Trophoblast cell (in vitro differentiated cells and primary cell): Measurements from ENCODE around the gene CDKL1.

ENCODE experiments used
- DNase-seq, 2 donors: peaks; one replicate each; pipeline ENCODE4 v3.0.0-alpha.2; 2016
- H2AFZ ChIP-seq: 2 replicates; pipeline ENCODE4 v1.6.1; 2013; ENCODE audit warnings: low read length, moderate library complexity, mild to moderate bottlenecking; ENCODE audit not compliant: insufficient read depth, poor library complexity
- H2AK5ac ChIP-seq: 2 replicates; pipeline ENCODE4 v1.6.1; 2013; ENCODE audit warnings: mild to moderate bottlenecking, low read length
- H2BK120ac ChIP-seq: 2 replicates; pipeline ENCODE4 v1.6.1; 2013; ENCODE audit warnings: low read length, mild to moderate bottlenecking, moderate library complexity; ENCODE audit not compliant: insufficient read depth, poor library complexity
- H2BK12ac ChIP-seq: 2 replicates; pipeline ENCODE4 v1.6.1; 2013; ENCODE audit warnings: mild to moderate bottlenecking, low read length, moderate library complexity
- H2BK5ac ChIP-seq: 2 replicates; pipeline ENCODE4 v1.6.1; 2013; ENCODE audit warnings: low read length, low read depth, moderate library complexity, mild to moderate bottlenecking; ENCODE audit not compliant: poor library complexity
- H3K14ac ChIP-seq: 2 replicates; pipeline ENCODE4 v1.6.1; 2013; ENCODE audit warnings: mild to moderate bottlenecking, low read length
- H3K18ac ChIP-seq: 2 replicates; pipeline ENCODE4 v1.6.1; 2013; ENCODE audit warnings: mild to moderate bottlenecking, low read length
- H3K23ac ChIP-seq: 2 replicates; pipeline ENCODE4 v1.6.1; 2013; ENCODE audit warnings: low read length
- H3K27ac ChIP-seq: 2 replicates; pipeline ENCODE4 v1.5.1; 2013; ENCODE audit warnings: low read depth, mild to moderate bottlenecking, inconsistent platforms, low read length, moderate library complexity
- H3K27me3 ChIP-seq: 2 replicates; pipeline ENCODE4 v1.6.1; 2013; ENCODE audit warnings: inconsistent platforms, mild to moderate bottlenecking, low read length, moderate library complexity; ENCODE audit not compliant: insufficient read depth
- H3K36me3 ChIP-seq, 2 experiments: 1 replicate in 1 of 2; 2 replicates in 1 of 2; pipeline ENCODE4 v1.6.1; 2013; ENCODE audit warnings: low read length in 2 of 2, mild to moderate bottlenecking in 2 of 2, moderate library complexity in 1 of 2; ENCODE audit not compliant: insufficient read depth in 2 of 2, control insufficient read depth in 1 of 2
- H3K4ac ChIP-seq: 2 replicates; pipeline ENCODE4 v1.6.1; 2013; ENCODE audit warnings: low read depth, mild to moderate bottlenecking, low read length, moderate library complexity
- H3K4me1 ChIP-seq, 2 experiments: 1 replicate in 1 of 2; 2 replicates in 1 of 2; pipeline ENCODE4 v1.6.1; 2013; ENCODE audit warnings: low read length in 2 of 2, mild to moderate bottlenecking in 2 of 2, moderate library complexity in 1 of 2; ENCODE audit not compliant: insufficient read depth in 2 of 2, control insufficient read depth in 1 of 2
- H3K4me2 ChIP-seq: 2 replicates; pipeline ENCODE4 v1.6.1; 2013; ENCODE audit warnings: inconsistent platforms, mild to moderate bottlenecking, low read length, moderate library complexity
- H3K4me3 ChIP-seq: 2 replicates; pipeline ENCODE4 v1.5.1; 2013; ENCODE audit warnings: mild to moderate bottlenecking, low read depth, low read length, inconsistent platforms
- H3K79me1 ChIP-seq: one replicate; pipeline ENCODE4 v1.6.1; 2013; ENCODE audit warnings: low read length
- H3K79me2 ChIP-seq: 2 replicates; pipeline ENCODE4 v1.6.1; 2013; ENCODE audit warnings: low read length, mild to moderate bottlenecking; ENCODE audit not compliant: control insufficient read depth, insufficient read depth, poor library complexity
- H3K9ac ChIP-seq: 2 replicates; pipeline ENCODE4 v1.6.1; 2013; ENCODE audit warnings: mild to moderate bottlenecking, low read length
- H3K9me3 ChIP-seq: 2 replicates; pipeline ENCODE4 v1.6.1; 2013; ENCODE audit warnings: low read depth, mild to moderate bottlenecking, control low read depth, inconsistent platforms, low read length; ENCODE audit not compliant: insufficient read depth
- H4K12ac ChIP-seq: 2 replicates; pipeline ENCODE4 v1.6.1; 2013; ENCODE audit warnings: low read depth, mild to moderate bottlenecking, low read length, moderate library complexity
- H4K8ac ChIP-seq: 2 replicates; pipeline ENCODE4 v1.6.1; 2013; ENCODE audit warnings: low read depth, mild to moderate bottlenecking, low read length, moderate library complexity
- H4K91ac ChIP-seq: one replicate; pipeline ENCODE4 v1.6.1; 2013; ENCODE audit warnings: low read depth, mild to moderate bottlenecking, low read length, moderate library complexity
- WGBS: extraction: QIAGEN DNeasy Blood & Tissue Kit; methylation state at CpG from one replicate; pipeline ENCODE4 v1.1.7; 2013; ENCODE audit warnings: missing lambda C conversion rate; ENCODE audit not compliant: insufficient read length, insufficient coverage; ENCODE audit errors: extremely low coverage; 5-methylcytosine and 5-hydroxymethylcytosine counted together

CDKL1 gene

DNA sequence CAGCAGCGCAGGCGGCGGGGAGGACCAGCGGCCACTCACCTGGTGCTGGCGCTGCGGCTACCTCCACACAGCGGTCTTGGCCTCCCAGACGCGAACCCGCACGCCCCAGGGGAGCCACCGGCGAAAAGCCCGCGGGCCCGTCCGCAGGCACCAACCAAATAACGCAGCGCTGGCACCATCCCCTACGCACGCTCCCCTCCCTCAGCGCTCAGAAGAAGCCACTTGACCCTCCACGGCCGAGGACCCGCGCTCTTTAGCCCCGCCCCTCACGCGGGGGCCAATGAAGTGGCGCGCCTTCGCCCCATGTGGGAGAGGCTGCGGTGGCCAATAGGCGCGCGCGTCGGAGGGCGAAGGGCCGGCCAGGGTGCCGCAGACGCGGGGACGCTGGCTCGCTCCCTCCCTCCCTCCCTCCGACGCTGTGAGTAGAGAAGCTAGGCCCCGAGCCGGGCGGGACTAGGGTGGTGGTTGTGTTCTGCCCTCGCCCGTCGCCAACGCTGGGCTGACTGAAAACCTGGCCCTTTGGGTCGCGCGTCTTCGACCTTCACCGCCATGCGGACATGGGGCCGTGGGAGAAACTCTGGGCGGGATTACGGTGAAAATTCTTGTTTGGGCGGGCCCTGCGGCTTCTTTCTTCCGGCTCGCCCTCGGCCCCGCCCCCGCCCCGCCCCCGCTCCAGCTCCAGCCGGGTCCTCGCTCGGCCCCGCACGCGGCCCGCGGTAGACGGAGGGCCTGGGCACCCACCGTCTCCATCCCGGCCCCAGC lies 84.5 kb downstream of the CDKL1 start, which contains the start of the genes DMAC2L and L2HGDH:
DMAC2L (plus strand) TSS at position 353 of the 762 bp plus-strand sequence. CDS start 9,164 bp downstream, outside the sequence.
L2HGDH (minus strand) TSS at position 258 of the 762 bp plus-strand sequence; CDS start at position 179, 79 bp downstream.
- peaks cover 1% of the 10 kb centered on the region for H3K9me3 ChIP-seq
- H3K36me3 ChIP-seq: peaks cover 3 to 4% of the 10 kb centered on the region in 2 experiments
- H3K4me3 ChIP-seq: peak within 1 kb of the TSS; percentile 88
- no peaks in the 10 kb centered on the region for H3K27me3 ChIP-seq
- peaks cover 0 to 4% of the 10 kb centered on the region in 2 experiments for H3K4me1 ChIP-seq
- H3K9ac ChIP-seq: peak within 1 kb of the TSS; percentile 86
- peak within 1 kb of the TSS; percentile 90 for H4K12ac ChIP-seq
- H4K8ac ChIP-seq: peak within 1 kb of the TSS; percentile 98
- H4K91ac ChIP-seq: peak within 1 kb of the TSS; percentile 93
- peaks cover 10% of the 10 kb centered on the region for H3K79me2 ChIP-seq
- H2BK120ac ChIP-seq: peak within 1 kb of the TSS; percentile 97
- peak within 1 kb of the TSS; percentile 91 for H3K18ac ChIP-seq
- no peak within 1 kb of the TSS for H3K23ac ChIP-seq
- peak within 1 kb of the TSS; percentile 92 for H3K27ac ChIP-seq
- no peak within 1 kb of the TSS for H2AK5ac ChIP-seq
- H3K79me1 ChIP-seq: peaks cover 7% of the 10 kb centered on the region
- peak within 1 kb of the TSS; percentile 90 for H3K4me2 ChIP-seq
- peak; percentile 93 to 98 for DNase-seq
- WGBS: no CpG with 5 or more reads among the region's 83 CpGs
- H3K4ac ChIP-seq: peak within 1 kb of the TSS; percentile 53
- peak within 1 kb of the TSS; percentile 94 for H2BK5ac ChIP-seq
- no peak within 1 kb of the TSS for H2BK12ac ChIP-seq
- H3K14ac ChIP-seq: peak within 1 kb of the TSS; percentile 91
- H2AFZ ChIP-seq: peak within 1 kb of the TSS; percentile 93

DNA sequence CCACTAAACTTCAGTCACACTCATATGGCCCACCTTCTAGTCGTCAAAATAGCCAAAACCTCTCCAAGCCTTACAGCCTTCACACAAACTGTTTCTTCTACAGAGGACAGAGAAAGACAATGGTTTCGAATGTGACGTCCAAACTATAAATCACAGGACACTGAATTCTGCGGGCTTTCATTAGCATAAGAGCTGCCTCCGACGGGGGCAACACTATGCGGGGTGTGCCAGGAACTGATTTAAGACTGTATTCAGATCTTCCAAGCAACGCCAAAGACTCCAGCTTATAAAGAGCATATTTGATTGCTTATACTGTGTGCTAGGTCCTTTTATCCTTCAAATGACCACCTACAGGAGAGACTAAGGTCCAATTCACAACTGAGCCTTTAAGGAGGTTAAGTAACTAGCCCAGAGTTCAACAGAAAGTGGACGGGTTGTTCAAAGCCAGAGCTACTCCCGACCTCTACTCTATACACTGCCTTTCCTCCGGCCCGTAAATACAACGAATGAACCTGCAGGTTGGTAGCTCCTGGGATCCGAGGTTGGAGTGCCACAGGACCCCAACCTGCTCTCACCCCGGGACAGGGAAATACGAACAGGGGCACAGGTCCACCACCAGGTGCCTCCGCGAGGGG lies 85.2 kb downstream of the CDKL1 start:
- H3K27ac ChIP-seq: no peak overlapping the region
- H3K4me2 ChIP-seq: peak overlapping the region; percentile 90
- H3K23ac ChIP-seq: no peak overlapping the region
- H2BK5ac ChIP-seq: no peak overlapping the region
- H3K14ac ChIP-seq: no peak overlapping the region
- H4K12ac ChIP-seq: peak overlapping the region; percentile 46
- no CpG with 5 or more reads among the region's 18 CpGs for WGBS
- peaks cover 3 to 4% of the 10 kb centered on the region in 2 experiments for H3K36me3 ChIP-seq
- H3K9me3 ChIP-seq: peaks cover 1% of the 10 kb centered on the region
- no peak overlapping the region for H4K91ac ChIP-seq
- H2BK120ac ChIP-seq: peak overlapping the region; percentile 12
- peak overlapping the region; percentile 68 for H3K9ac ChIP-seq
- H3K4me3 ChIP-seq: peak overlapping the region; percentile 85
- H4K8ac ChIP-seq: peak overlapping the region; percentile 34
- H3K4me1 ChIP-seq: peaks cover 0 to 4% of the 10 kb centered on the region in 2 experiments
- H3K79me1 ChIP-seq: peaks cover 7% of the 10 kb centered on the region
- H3K18ac ChIP-seq: peak overlapping the region; percentile 23
- DNase-seq: no peak
- no peak overlapping the region for H2AK5ac ChIP-seq
- peak overlapping the region; percentile 69 for H2AFZ ChIP-seq
- peak overlapping the region; percentile 16 for H3K4ac ChIP-seq
- no peaks in the 10 kb centered on the region for H3K27me3 ChIP-seq
- H2BK12ac ChIP-seq: no peak overlapping the region
- H3K79me2 ChIP-seq: peaks cover 10% of the 10 kb centered on the region

DNA sequence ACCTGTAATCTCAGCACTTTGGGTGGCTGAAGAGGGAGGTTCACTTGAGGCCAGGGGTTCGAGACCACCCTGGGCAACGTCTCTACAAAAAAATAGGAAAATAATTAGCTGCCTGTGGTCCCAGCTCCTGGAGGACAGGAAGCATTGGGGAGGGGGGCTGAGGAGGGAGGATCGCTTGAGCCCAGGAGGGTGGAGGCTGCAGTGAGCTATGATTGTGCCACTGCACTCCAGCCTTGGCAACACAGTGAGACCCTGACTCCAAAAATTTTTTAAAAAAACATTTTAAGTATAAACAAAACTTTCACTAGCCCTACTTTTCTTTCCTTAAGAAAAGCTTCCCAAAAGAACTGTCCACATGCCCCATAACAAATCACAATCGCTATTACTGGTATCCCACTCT lies 86.2 kb downstream of the CDKL1 start:
- Histone ChIP-seq H4K91ac (no peak overlapping the region), H2AFZ (no peak overlapping the region), H3K23ac (no peak overlapping the region), H2BK120ac (no peak overlapping the region), H3K4me3 (no peak overlapping the region), H2BK5ac (no peak overlapping the region), H3K36me3 (peaks cover 3 to 4% of the 10 kb centered on the region in 2 experiments), H4K12ac (no peak overlapping the region), H3K9me3 (peaks cover 1% of the 10 kb centered on the region), H3K27me3 (no peaks in the 10 kb centered on the region), H3K18ac (no peak overlapping the region), H3K4me2 (no peak overlapping the region), H2BK12ac (no peak overlapping the region), H2AK5ac (no peak overlapping the region), H3K14ac (no peak overlapping the region), H3K79me1 (peaks cover 7% of the 10 kb centered on the region), H3K9ac (no peak overlapping the region), H3K79me2 (peaks cover 10% of the 10 kb centered on the region), H3K27ac (no peak overlapping the region), H3K4me1 (peaks cover 0 to 4% of the 10 kb centered on the region in 2 experiments), H3K4ac (peak overlapping the region; percentile 27), H4K8ac (no peak overlapping the region)
- no CpG with 5 or more reads among the region's 4 CpGs for WGBS
- DNase-seq: no peak

DNA sequence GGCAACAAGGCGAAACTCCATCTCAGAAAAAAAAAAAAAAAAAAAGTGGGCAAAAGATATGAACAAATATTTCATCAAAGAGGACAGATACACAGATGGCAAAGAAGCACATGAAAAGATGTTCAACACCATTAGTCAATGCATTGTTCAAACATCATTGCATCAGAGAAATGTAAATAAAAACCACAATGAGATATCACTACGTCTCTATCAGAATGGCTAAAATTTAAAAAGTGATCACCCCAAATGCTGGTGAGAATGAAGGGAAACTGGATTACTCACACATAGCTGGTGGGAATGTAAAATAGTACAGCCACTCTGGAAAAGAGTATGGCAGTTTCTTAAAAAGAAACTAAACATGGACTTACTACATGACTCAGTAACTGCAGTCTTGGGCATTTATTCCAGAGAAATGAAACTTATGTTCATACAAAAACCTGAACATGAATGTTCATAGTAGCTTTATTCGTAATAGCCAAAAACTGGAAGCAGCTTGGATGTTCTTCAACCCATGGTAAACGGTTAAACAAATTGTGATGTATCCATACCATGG lies 88.2 kb downstream of the CDKL1 start:
- Histone ChIP-seq H3K36me3 (no peaks in the 10 kb centered on the region), H3K4ac (no peak overlapping the region), H2AFZ (no peak overlapping the region), H3K9ac (no peak overlapping the region), H3K79me2 (peaks cover 10% of the 10 kb centered on the region), H3K4me3 (no peak overlapping the region), H3K4me1 (peaks cover 0 to 4% of the 10 kb centered on the region in 2 experiments), H3K27me3 (no peaks in the 10 kb centered on the region), H3K27ac (no peak overlapping the region), H3K23ac (no peak overlapping the region), H3K79me1 (peaks cover 7% of the 10 kb centered on the region), H4K91ac (no peak overlapping the region), H4K12ac (no peak overlapping the region), H3K18ac (no peak overlapping the region), H3K4me2 (no peak overlapping the region), H2BK12ac (no peak overlapping the region), H3K9me3 (no peaks in the 10 kb centered on the region), H3K14ac (no peak overlapping the region), H2BK5ac (no peak overlapping the region), H2AK5ac (no peak overlapping the region), H4K8ac (no peak overlapping the region), H2BK120ac (no peak overlapping the region)
- no peak for DNase-seq
- no CpG with 5 or more reads among the region's 4 CpGs for whole genome bisulfite sequencing
